ENCODE measurements around the gene CHL1.

The CHL1 gene

DNA sequence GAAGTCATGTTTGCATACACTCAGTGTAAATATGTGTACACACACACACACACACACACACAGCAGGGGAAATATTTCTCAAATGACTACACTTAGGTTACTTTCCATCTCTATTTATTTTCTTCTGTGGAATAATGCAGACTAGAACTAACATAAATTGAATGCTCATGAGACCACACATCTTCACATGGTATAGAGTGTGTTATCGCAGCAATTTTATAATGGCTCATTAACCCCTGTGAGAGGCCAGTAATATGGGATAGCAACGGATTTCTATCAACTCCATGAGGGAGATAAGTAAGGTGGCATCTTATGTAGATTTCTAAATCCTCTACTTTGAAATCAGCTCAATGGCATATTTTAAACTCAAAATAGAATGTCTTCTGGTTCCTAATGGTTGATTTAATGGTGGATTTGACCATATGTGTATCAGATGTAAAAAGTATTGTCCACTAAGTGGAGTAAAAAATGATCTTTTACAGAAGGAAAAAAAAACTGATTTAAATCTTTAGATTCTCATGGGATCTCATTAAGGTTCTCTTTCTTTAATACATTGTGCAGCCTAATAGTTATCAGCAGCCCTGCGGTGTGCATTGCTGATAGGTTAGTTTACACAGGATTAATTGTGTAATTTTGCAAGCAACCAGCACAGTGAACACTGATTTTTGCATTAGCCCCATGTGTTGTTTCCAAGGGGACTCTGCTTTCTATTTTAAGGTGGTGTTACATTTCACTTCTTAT lies 32.0 kb downstream of the CHL1 start:
- no peak for DNase-seq

DNA sequence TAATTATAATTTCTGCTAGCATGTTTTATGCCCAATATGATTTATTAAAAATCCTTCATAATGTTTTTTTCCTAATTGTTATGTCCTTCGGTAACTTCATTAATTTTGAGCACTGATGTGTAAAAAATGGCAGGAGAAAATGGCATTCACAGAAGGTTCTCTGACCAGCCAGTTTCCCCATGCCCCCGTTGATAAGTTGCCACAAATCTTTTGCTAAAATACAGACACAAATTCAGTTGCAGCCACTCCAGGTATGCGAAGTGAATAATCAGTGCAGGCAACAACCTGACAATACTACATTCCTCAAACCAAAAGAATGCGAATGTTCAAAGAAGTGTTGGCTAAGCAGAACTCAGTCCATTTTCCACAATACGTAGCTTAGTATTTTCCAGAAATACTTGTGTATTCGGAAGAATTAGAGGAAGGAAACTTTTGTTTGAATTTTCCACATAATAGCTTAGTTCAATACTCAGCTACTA lies 32.7 kb downstream of the CHL1 start:
- DNase-seq, result no peak

DNA sequence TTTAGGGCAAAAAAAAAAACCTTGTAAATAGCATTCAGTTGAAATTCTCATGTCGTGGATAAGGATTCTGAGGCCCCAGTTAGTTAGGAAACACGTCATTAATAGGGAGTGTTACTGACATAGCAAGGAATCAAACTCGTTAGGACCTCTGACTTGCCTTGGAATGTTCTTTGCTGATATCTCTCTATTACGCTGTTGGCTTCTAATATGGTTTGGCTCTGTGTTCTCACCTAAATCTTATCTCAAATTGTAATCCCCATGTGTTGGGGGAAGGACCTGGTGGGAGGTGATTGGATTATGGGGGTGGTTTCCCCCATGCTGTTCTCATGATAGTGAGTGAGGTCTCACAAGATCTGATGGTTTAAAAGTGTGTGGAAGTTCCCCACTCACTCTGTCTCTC lies 40.3 kb downstream of the CHL1 start:
- no peak for DNase-seq

DNA sequence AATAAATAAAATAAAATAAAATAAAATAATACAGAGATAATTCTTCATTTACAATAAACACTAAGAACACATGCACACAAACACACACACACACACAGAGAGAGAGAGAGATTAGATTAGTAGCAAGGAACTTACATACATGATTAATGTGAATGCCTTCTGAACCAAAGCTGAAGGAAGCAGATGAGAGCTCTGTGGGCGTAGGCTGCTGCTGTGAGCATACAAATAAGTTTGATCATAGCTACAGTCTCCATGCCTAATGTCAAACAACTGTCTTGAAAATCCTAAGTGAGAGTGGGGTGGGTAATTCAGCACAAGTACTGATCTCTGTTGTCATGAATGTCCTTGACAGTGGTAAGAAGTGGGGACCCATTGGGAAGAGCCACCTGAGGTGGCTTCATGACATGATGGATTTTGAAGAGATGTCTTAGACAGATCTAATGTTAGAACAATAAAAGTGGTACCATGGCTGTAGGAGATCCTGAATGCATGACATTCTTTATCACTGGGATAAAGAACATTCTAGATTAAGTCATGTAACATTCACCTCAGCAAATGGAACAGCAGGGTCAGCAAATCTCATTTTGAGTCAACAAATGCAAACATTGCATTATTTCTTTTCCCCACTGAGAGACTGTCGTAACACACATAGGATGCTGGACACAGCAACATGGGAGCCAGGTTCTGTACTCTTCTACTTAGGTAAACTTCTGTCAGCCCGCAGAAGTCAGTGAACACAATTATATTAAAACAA lies 46.2 kb downstream of the CHL1 start:
- DNase-seq, result no peak

DNA sequence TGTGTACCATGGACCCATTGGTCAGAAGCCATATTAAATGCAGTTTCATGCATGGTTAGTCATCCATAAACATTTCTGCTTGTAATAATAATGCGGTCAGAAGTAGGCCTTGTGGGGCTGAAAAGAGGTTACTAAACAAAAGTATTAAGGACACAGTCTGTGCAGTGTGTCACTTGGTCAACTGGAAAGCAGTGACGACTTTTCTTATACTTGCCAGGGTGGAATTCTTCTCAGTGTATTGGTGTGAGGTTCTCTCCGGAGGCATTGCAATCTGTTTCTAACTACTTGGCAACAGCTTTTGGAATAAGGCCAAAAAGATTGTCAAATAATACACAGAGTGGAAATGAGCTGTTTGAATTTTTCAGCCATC lies 46.8 kb downstream of the CHL1 start:
- no peak for DNase-seq

DNA sequence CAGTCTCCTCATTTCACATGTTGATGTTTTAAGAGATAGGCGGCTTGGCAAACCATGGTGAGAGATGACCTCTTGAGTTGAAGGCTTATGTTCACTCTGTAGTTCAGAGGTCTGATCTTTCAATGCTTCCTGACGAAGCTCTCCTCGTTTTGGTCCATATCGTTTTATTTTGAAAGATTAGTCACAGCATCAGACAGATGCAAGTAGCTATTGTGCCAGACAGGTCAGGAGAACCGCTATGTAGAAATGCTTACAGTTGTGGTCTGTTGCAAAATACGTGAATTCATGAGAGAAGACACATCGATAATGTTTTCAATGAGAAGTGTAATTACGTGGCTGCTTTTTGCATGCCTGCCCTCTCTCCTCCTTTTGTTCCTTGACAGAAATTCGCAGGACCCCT lies 47.5 kb downstream of the CHL1 start:
- no peak for DNase-seq

DNA sequence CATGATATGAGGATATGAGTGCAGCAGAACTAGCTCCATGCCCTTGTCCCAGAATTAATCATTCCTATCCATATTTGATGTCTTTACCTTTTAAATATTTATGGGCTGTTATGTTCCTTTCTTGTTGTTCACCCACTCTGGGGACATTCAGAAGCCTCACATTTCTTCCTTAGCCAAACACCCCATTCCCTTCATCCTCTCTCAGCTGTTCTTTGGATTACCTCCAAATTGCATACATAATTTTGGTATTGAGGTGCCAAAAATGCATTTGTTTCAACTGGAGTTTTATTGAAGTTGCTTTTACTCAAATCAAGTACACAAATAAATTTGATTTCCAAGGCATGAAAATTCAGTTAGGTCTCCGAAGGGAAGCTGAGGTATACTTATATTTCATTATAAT lies 51.4 kb downstream of the CHL1 start:
- no peak for DNase-seq

DNA sequence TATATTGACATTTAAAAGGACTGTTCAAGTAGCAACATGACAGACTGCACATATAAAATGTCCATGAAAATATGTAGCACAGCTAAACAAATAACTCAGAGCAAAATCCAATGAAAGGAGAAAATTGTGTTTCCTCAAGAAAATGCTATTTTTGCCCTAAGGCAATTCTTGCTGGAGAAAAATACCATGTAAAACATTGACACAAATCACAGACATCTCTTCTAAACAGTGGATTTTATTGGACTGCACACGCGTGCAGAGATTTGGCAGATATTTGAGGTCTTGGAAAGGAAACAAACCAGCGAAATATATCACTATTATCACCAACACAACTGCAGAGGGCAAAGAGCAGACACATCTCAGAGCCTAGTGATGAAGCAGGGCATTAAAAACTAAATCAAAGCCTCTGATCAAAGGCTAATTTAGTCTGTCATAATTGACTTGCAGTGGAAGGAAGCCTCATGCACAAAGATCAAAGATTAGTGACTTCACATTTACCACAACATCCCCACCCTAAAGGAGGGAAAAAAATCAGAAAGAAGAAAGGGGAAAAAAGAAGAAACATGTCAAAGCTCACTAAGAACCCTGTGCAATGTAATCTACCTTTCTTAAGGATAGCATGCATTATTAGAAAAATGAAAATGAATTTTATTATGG lies 52.4 kb downstream of the CHL1 start:
- no peak for DNase-seq

DNA sequence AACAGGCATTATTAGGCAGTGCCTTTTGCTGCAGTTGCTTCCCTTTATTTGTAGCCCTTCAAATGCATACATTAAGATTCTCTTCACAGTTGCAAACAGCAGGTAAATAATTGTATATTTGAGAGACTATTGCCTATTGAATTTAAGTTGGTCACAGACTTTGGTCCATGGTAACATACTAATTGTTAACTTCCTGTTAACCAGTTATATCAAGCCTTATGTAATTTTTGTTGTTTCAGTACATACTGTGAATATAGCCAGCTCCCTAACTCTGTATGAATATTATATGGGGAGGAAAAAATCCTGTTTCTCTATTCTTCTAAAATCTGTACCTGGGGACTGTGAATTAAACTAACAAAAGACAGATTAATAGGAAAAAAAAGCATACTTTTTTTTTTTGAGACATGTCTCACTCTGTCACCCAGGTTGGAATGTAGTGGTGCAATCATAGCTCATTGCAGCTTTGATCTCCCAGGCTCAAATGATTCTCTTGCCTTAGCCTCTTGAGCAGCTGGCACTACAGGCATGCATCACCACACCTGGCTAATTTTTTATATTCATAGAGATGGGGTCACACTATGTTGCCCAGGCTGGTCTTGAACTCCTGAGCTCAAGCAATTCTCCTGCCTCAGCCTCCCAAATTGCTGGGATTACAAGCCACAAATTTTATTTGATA lies 53.2 kb downstream of the CHL1 start:
- no peak for DNase-seq

DNA sequence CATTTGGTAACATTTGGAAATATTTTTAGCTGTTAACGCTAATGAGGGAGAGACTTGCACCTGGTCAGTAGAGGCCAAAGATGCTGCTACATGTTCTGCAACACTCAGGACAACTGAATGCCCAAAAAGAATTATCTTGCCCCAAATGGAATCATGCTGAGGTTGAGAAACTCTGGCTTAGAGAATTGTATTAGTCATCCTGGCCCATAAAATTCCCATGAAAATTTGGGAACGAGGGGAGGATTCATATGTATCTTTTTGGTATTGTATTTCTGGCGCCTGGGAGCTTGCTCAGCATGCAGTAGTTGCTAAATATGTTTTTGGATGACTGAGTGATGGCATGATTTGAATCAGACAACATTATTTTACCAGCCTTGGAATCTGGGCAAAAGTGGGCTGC lies 59.9 kb downstream of the CHL1 start:
- no peak for DNase-seq

DNA sequence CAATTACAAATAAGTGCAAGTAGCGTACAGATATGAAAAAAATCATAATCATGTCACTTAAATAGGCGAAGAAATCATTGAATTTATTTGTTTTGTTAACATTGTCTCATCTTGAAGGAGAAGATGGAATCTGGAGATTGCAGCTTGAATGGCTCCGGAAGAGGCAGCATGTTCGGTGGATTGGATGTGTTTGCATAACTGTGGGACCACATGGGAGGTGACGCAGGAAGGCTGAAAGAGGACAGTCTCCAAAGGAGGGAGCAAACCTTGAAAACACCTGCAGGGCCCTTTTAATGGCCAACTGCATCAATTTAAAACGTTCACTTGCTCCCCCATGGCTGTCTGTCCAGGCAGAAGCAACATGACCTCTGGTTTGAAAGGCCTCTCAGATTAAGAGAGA lies 61.3 kb downstream of the CHL1 start:
- DNase-seq, result no peak

DNA sequence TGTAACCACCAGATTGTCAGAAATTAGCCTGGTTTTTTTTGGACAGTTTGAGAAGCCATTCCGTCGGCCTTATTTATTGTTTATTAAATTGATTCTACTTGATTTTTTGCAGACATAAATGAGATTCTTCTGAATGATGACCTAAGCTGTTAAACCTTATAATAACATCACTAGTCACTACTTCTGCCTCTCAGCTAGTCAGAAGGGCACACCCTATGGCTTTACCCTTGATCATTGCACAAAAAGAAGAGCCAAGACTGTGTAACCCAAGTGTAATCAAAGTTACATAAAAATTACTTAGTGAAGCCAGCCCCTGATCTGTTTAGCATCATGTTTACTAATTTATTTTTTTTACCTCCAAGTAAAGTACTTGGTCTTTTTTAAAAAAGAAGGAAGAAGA lies 64.3 kb downstream of the CHL1 start:
- DNase-seq, result no peak

DNA sequence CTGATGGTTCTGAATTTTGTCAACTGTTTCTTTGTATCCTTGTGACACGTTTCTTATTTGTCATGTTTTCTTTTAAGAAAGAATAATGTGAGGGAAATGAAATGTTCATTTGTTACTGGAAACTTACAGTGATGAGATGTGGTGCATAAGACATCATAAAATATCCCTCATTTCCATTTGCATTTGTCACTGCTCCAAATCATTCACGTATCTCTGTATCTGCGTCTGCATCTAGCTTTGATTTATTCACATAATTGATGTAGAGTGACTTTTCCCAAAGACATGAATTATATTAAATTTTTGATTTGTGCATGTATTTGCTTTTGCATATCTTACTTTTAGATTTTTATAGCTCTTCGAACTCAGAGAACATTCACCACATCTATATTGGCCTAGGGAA lies 66.8 kb downstream of the CHL1 start:
- DNase-seq, result no peak

DNA sequence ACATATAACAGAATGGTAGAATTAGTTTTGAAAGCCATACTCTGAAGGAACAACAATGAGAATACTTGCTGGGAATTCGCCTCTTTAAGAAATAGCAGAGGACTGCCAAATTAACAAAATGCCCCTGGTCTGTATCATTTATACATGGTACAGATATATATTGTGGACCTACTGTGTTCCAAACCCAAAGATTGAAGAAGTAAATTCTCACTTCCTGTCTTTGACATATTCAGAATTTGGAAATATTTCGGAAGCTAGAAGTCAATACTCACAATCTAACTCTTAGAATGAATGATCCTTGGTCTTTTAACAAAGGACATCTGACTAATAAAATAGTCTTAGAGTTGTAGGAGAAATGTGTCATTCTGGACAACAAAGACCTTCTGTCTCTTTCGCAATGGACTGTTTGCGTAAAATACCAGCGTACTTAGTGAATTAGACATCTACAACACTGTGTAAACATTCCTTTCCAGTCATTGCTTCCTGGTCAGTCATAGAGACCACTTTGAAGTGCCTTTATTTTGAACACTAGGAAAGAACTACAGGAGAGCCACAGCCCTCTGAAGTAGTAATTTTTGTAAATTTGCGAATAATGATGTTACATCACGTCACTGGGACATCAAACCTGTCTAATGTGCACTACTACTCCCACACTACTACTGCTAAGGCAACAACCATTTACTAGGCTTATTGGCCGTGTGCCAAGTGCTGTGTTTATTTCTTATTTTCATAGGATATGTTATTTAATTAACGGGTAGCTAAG lies 68.0 kb downstream of the CHL1 start:
- no peak for DNase-seq

DNA sequence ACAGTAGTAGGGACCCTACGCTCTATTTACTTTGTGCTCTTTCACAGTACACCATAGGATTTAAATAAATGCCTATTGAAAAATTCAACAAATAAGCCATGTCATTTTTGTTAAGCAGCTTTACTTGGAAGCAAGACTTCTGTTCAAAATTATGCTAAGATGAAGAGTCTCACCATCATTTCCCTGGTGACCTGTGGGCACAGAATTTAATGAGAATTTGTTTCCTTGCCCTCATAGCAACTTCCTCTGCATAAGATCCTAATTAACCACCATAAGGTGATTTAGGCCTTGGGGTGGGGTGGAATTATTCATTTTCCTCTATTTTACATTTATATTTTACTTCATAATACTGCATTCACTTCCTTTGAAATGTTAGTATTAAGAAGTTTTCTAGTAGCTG lies 70.5 kb downstream of the CHL1 start:
- DNase-seq, result no peak

DNA sequence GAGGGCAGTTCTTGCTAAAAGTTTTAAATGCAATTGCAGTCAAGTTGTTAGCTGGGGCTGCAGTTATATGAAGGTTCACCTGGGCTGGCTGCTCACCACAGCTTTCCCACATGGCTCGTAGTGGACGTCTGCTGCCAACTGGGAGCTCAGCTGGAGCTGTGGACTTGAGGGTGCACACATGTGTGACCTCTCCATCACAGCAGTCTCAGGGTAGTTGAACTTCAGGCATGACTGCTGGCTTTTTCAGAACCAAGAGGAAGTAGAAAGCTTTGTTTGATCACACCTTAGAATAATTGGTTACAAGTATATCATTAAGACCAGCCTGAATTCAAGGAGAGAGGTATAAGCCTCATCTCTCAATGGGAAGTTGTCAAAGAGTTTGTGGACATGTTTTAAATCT lies 74.1 kb downstream of the CHL1 start:
- DNase-seq, result no peak

DNA sequence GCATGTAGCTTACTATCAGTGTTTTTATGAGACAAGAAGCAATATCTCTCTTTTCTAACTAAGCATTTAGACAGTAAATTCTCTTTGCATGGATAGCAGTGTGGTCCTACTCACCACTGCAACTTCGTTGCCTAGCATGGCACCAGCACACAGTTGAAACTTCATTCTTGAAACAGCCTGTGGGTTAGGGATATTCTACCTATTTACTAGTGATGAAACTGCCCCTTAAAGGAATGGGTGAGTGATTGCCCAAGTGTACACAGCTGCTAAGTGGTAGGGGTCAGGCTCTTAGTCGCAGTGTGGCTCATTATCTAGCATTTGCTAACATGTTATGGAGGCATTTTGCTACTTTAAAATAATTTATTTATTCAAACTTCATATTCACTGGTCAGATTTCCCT lies 78.4 kb downstream of the CHL1 start:
- no peak for DNase-seq

DNA sequence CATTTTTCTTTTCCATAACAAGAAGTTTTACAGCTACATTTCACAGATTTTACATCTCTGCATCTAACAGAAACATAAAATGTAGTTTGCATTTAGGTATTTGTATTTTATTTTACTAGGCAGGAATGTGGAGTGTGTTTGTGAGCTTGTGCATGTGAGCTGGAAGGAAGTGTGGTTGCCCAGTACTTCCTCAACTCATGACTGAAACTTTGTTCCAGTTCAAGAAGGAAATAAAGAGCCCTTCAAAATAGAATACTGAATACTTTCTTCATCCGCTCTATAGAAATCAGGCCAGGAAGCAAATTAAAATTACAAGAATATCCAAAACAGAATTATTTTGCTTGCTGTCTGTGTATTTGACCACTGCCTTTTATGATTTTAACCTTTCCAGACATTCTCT lies 81.3 kb downstream of the CHL1 start:
- DNase-seq, result no peak

DNA sequence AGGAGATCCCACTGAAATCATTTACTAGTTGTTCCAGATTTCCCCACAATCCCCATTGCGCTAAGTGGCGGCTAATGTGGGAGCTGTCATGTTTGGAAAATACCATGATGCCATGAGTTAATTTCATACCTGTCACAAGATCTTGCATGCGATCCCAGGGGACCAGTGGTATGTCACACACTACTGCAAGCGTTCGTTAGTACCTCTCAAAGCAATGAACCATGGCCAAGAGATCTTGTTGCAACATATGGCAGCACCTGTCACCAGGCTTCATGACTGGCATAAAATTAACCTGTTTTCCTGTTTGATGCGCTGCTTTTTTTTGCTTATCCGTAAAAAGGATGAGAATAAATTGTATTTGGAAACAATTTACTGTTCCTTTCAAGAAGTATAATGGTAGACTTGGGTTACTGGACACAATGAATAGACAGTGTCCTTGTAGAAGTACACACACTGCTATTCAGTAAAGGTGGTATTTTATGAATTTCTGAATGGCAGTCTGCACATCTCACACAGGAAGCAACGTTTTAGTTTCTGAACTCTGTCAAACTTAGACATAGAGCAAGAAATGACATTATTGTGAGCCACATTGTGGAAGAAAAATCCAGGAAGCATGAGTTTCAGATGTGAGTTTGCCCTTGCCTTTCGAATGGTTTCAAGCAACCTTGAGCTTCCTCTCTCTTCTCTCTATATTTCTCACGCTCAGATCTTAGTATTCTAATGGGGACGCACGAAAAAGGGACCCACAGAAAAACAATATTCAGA lies 81.9 kb downstream of the CHL1 start:
- DNase-seq, result no peak

DNA sequence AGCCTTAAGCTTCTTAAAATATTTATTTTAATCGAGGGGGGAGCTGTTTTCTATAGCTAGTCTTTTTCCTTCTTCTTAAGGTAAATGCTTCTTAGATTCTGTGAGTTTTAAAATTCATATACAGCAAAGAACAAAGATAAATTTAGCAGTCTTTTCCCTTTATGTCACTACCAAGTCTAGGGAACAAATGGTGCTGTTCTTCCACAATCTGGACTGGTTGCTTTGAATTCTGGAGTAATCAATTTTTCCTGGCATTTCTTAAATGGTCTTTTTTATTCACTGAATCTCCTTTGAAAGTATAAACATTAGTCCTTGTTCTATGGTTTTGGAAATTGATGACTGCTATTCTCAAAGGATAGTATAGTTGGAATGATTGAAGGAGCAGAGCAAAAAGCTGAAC lies 82.8 kb downstream of the CHL1 start:
- no peak for DNase-seq

DNA sequence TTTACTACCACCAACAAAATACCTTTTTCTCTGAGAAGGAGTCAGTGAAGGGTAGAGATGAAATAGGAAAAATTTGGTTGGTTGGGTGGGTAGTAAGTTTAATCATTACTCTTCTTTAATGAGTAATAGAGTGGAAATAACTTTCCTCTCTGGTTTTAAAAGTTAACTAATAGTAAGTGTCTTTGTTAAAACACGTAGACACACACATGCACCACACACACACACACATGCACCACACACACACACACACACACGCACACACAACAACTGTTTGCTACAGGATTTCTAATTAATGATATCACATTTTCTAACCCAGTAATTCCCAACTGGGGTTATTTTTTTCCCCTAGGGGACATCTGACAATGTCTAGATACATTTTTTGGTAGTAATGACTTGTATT lies 84.1 kb downstream of the CHL1 start:
- no peak for DNase-seq

DNA sequence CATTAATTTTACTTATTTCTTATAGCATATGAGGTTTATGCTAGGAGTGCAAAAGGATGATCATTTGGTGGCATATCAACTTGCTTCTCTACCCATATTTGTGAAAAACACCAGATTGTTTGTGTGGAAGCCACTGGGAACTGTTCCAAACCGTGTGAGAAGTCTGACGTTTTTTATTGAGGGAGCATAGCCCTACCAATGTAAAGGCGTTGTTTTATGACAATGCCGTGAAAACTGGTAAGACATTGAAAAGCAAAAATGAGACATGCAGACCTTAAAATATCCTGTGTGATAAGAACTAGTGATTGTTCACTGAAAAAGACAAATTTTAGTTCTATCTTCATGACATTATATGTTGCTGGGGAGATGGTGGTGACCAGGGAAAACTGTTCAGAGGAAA lies 87.8 kb downstream of the CHL1 start:
- DNase-seq, result no peak
